Fibroblast of the aortic adventitia (primary cell): ENCODE measurements around the gene AGER. TPM values are rescaled to one million over a fixed set of nuclear protein-coding genes. Genes with fewer than 3 reads are reported as not detected.

Source experiments
- DNase-seq: peaks from one replicate; pipeline ENCODE4 v3.0.0-alpha.2; 2010; ENCODE audit warnings: low read depth
- H3K4me3 ChIP-seq: 2 replicates; pipeline ENCODE4 v1.5.1; 2011; ENCODE audit warnings: low read depth, mild to moderate bottlenecking, control low read depth, low read length, moderate library complexity
- CTCF ChIP-seq: IDR thresholded peaks from 2 replicates; pipeline ENCODE4 v1.5.1; 2011; ENCODE audit warnings: mild to moderate bottlenecking, low read length, control low read depth, inconsistent platforms; ENCODE audit not compliant: insufficient read depth
- total RNA-seq: library from RNA; depleted of rRNA; stranded (reverse); fragments of >200 nt; gene quantifications from 2 replicates; pipeline ENCODE4 v1.2.3, GENCODE V29; 2012; ENCODE audit warnings: low replicate concordance

The AGER gene
- total RNA-seq, 1 donor, result 0.18 TPM

GRCh38 chr6:32178547-32179440 lies 5.3 kb downstream of the AGER start:
- H3K4me3 ChIP-seq, result peak overlapping the region; percentile 94
- no peak for TF ChIP-seq CTCF
- DNase-seq, result peak; percentile 12

- peak; percentile 100 for DNase-seq
- TF ChIP-seq CTCF, result no peak
Observed at GRCh38 chr6:32177788-32178546, 6.1 kb downstream of the AGER start, which contains the start of gene RNF5. Gene RNF5, plus strand, starts transcription at chr6:32178405. Its CDS starts 107 bp downstream, at chr6:32178512.

GRCh38 chr6:32177183-32177787 lies 6.8 kb downstream of the AGER start:
- H3K4me3 ChIP-seq, result peak overlapping the region; percentile 94
- no peak for DNase-seq
- TF ChIP-seq CTCF, result no peak

More at GRCh38 chr6:32177788-32178546, 6.1 kb downstream of the AGER start, which contains the start of gene RNF5:
- peak within 1 kb of the TSS; percentile 94 for H3K4me3 ChIP-seq

- TF ChIP-seq CTCF, result no peak
- DNase-seq, result peak; percentile 71
- peak overlapping the region; percentile 94 for H3K4me3 ChIP-seq
Observed at GRCh38 chr6:32176476-32177182, 7.4 kb downstream of the AGER start.

- peak; percentile 98 for DNase-seq
- no peak for TF ChIP-seq CTCF
- H3K4me3 ChIP-seq, result peak within 1 kb of the TSS; percentile 94
Observed at GRCh38 chr6:32175711-32176475, 8.2 kb downstream of the AGER start, which contains the start of gene AGPAT1. Gene AGPAT1, minus strand, starts transcription at chr6:32176084. Its CDS starts 4,588 bp downstream, at chr6:32171496.
